Jurkat, Clone E6-1 (cell line): Measurements from ENCODE around the gene FAM124B. TPM values are rescaled to one million over a fixed set of nuclear protein-coding genes. Genes with fewer than 3 reads are reported as not detected.

ENCODE experiments used
- DNase-seq: peaks from one replicate; pipeline ENCODE4 v3.0.0-alpha.2; 2011; ENCODE audit warnings: low read depth, low spot score
- H3K4me3 ChIP-seq: 2 replicates; pipeline ENCODE4 v1.5.1; 2011; ENCODE audit warnings: mild to moderate bottlenecking, low read length, control low read depth, moderate library complexity
- polyA plus RNA-seq: library from polyadenylated mRNA; unstranded; fragments of >200 nt; gene quantifications from one replicate; pipeline ENCODE4 v1.2.1, GENCODE V29; 2012; ENCODE audit warnings: missing spikeins; ENCODE audit not compliant: insufficient read length, insufficient read depth

Gene FAM124B, protein sequence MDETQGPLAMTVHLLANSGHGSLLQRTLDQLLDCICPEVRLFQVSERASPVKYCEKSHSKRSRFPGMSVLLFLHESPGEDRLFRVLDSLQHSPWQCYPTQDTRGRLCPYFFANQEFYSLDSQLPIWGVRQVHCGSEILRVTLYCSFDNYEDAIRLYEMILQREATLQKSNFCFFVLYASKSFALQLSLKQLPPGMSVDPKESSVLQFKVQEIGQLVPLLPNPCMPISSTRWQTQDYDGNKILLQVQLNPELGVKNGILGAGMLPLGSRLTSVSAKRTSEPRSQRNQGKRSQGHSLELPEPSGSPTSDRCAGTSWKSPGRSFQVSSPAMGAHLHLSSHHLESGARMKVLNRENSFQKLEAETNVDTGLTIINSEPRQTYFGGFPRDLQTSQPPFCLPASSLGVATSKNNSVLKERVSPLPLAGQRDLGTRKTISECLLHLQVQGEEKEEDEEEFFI
- not detected for polyA plus RNA-seq

DNA sequence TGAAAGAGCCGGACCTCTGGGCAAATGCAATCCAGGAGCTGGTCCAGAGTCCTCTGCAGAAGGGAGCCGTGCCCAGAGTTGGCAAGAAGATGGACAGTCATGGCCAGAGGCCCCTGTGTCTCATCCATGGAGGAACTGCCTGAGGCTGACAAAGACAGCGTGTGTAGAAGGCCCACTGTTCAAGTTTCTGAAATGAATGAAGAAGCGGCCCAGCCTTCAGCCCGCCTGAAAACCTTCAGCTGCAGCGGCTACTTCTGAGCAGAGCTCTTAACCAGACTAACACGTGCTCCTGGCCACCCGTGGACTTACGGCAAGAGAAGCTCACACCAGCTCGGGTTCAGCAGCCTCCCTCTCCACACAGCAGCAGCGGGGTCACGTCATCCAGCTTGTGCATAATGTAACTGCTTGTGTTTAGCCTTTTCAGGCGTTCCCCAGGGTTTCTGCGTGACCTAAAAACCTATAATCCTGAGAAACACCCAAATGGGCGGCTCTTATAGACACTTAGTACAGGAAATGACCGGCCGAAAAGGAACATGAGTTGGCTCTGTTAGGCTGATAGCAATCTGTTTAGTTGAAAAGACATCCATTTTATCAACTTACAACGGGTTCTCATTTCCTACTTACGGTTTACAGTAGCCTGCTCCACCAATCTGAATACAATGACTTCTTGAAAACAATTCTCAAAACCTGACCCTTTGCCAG, at the start of gene FAM124B:
Gene FAM124B, minus strand, starts transcription at position 467 of the 702 bp plus-strand sequence. Its CDS starts 339 bp downstream, at position 128.
- H3K4me3 ChIP-seq: no peak within 1 kb of the TSS
- DNase-seq: no peak

DNA sequence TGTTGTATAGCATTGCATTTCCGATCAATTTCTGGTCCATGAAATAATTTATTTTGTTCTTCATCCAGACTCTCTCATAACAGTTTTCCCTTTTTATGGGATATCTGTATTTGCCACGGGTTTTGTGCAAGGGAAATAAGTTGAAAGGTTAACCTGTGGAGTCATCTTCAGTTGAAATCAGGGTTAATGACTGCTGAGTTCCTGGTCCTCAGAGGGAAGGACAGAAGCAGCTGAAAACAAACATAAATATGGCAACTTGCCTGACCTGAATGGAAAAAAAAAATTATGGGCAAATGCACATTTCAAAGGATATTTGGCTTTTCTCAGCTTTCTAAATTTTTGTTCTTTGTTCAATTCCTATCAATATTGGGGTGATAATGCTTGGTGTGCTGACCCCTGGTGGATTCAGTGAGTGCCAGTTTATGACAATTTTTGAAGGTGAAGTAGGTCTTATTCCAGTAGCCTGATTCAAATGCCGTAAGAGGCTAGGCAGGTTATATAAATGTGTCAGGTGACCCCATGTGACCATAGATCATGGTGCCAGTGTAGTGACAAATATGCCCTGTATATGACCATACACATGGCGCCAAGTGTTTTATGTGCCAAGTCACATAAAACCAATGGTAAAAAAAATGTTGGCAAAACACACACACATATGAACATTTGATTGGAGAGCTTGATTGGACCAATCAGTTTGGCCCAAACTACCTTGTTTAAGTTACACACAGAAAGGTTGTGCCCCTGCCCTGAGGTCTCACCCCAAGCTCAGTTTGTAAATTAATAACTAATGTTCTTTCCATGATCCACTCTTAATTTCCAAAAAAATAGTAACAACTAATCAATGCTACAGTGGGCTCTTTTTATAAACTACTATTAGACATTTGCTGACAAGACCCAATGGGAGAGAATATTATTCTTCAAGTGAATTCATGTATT, 47.6 kb upstream of the FAM124B start:
- peak; percentile 11 for DNase-seq
- H3K4me3 ChIP-seq: no peak overlapping the region

DNA sequence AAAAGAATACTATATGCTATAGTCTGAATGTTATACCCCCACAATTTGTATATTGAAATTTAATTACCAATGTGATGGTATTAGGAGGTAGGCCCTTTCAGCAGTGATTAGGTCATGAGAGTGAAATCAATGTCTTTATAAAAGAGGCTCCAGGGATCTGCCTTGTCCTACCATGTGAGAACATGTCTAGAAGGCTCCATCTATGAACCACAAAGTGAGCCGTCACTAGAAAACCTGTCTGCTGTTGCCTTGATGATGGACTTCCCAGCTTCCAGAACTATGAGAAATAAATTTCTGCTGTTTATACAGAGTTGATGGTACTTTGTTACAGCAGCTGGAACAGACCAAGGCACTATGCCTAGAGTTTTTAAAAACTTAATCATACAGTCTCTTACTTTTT, 46.3 kb upstream of the FAM124B start:
- no peak for DNase-seq
- H3K4me3 ChIP-seq: no peak overlapping the region

DNA sequence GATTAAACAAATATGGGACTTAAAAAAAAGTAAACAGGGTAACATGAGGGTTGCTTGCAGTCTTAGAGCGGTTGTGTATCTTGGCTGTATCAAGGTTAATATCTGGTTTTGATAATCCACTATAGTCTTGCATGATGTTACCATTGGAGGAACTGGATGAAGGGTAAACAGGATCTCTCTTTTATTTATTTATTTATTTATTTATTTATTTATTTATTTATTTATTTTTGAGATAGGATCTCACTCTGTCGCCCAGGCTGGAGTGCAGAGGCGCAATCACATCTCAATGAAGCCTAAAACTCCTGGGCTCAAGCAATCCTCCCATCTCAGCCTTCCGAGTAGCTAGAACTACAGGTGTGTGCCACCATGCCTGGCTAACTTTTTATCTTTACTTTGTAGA, 42.9 kb upstream of the FAM124B start:
- no peak overlapping the region for H3K4me3 ChIP-seq
- no peak for DNase-seq

DNA sequence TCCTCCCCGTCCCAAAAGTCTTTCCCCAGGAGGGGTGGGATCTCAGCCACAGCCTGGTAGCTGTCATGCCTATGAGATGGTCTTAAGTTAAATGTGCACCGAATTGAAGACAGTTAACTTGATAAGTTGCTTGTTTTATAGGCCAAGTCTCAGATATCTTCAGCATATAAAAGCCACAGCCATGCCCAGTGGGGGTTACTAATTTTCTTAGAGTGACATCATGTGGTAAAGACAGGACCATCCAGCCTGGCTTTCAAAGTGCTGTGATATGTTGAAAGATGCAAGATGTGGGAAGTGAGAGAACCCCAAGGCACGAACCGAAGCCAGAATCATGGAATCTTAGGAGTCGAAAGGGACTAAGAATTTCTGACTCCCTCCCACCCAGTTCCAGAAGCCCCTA, 42.1 kb upstream of the FAM124B start:
- H3K4me3 ChIP-seq: no peak overlapping the region
- no peak for DNase-seq

GRCh38 chr2:224442071-224442967, 40.4 kb upstream of the FAM124B start:
- no peak overlapping the region for H3K4me3 ChIP-seq
- DNase-seq: no peak

- H3K4me3 ChIP-seq: no peak overlapping the region
- no peak for DNase-seq
Measured at GRCh38 chr2:224440988-224441387, 39.1 kb upstream of the FAM124B start.

- H3K4me3 ChIP-seq: no peak overlapping the region
- no peak for DNase-seq
Measured at GRCh38 chr2:224438726-224439125, 36.8 kb upstream of the FAM124B start.

- no peak for DNase-seq
- H3K4me3 ChIP-seq: no peak overlapping the region
Measured at GRCh38 chr2:224436634-224437033, 34.7 kb upstream of the FAM124B start.

DNA sequence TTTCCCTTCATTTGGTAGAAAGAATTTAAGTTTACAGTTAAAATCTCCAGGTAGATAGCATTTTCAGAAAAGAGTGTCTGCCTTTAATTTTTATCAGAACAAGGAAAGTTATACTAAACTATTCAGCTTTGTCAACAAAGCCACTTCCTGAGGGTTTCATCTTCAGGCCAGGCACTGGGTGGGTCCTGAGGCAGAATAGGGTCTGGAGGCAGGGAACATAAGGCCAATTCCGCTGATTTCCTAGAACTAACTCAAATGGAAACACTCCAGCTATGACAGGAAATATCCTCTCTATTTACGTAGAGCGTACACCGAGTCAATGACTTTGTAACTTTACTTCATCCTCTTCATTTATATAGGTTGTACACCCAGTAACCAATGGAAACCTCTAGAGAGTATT, 32.7 kb upstream of the FAM124B start:
- H3K4me3 ChIP-seq: no peak overlapping the region
- DNase-seq: no peak

GRCh38 chr2:224433442-224433841, 31.5 kb upstream of the FAM124B start:
- no peak for DNase-seq
- no peak overlapping the region for H3K4me3 ChIP-seq

DNA sequence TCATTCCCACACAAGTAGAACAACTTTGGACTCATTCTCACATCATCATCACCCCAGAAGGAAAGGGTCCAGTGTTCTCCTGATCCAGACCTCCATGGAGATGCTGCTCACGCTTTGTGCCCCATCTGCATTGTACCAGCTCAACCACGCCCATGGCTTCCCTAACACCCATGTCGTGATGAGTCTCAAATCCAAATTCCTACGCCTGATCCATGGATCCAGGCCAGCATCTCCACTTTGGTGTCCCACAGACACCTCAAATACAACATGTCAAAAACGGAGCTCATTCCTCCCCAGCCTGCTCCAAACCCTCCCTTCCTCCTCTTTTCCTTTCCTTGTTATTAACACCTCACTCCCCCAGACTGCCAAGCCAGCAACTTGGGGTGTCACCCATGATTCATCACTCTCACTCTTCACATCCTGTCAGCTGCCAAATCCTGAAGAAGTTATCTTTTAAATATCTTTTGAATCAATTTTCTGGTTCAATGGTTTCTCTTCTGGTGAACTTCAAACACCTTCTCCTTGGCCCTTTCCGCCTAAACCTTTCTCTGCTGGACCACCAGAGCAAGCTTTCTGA, 30.2 kb upstream of the FAM124B start:
- DNase-seq: no peak
- no peak overlapping the region for H3K4me3 ChIP-seq

DNA sequence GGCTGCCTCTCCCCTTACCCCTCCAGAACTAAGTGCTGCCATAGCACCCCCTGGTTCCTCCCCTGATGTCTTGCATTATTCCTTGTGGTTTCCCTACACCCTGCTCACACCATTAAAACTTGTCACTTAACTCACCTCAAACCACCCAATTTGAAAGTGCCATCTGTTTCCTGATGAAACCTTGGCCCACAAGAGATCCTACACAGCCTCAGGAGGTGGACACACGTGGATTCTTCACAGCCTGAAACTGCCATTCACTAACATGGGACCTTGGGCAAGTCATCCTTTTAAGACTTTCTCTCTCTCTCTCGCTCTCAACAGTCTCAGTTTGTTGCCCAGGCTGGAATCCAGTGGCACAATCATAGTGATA, 27.5 kb upstream of the FAM124B start:
- no peak overlapping the region for H3K4me3 ChIP-seq
- DNase-seq: peak; percentile 58

DNA sequence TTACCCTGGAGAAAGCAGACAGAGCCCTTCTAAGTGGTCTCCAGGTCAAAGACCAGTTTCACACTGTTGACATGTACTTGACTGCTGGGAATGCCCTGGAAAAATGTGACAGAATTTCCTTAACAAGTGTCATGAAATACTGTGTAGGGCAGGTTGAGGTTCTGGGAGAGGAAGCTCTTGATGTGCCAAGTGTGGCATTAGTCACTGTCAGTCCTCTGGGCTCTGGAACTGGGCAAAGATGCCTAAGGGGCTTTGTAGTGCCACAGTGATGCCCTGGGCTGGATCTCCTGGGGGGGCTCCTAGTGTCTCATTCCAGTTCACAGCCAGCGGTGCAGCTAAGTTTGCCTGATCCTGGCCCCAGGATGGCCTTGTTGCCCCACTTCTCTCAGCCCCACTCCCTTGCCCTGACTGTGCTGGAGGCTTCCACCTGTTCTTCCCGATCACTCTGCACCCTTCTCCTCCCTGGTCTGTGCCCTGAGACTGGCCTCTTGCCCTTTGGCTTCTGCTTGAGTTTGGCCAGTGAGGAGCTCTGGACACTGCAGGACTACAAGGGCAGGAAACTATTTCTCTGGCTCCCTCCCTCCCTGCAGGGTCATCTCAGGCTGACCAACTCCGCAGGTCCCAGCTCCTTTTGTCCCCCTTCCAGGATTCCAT, 27.0 kb upstream of the FAM124B start:
- DNase-seq: no peak
- no peak overlapping the region for H3K4me3 ChIP-seq

- DNase-seq: no peak
- H3K4me3 ChIP-seq: no peak overlapping the region
Measured at GRCh38 chr2:224427471-224427870, 25.6 kb upstream of the FAM124B start.

DNA sequence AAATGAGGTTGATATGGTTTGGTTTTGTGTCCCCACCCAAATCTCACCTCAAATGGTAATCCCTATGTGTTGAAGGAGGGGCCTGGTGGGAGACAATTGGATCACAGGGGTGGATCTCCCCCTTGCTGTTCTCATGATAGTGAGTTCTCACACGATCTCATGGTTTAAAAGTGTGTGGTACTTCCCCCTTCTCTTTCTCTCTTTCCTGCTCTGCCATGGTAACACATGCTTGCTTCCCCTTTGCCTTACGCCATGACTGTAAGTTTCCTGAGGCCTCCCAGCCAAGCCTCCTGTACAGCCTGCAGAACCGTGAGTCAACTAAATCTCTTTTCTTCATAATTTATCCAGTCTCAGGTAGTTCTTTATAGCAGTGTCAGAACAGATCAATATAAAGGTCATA, 24.7 kb upstream of the FAM124B start:
- DNase-seq: no peak
- H3K4me3 ChIP-seq: no peak overlapping the region

DNA sequence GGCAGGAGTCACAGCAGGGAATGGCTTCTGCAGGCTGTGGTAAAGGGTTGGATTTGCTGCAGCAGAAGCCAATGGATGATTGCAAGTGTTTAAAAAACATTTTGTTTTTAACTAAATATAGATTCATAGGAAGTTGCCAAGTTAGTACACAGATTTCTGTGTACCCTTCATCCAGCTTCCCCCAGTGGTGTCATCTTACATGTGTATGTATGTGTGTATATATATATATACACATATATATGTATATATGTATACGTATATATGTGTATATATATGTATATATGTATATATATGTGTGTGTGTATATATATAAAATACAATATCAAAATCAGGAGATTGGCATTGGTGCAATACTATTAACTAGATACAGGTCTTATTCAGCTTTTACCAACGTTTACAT, 19.2 kb upstream of the FAM124B start:
- DNase-seq: no peak
- no peak overlapping the region for H3K4me3 ChIP-seq

DNA sequence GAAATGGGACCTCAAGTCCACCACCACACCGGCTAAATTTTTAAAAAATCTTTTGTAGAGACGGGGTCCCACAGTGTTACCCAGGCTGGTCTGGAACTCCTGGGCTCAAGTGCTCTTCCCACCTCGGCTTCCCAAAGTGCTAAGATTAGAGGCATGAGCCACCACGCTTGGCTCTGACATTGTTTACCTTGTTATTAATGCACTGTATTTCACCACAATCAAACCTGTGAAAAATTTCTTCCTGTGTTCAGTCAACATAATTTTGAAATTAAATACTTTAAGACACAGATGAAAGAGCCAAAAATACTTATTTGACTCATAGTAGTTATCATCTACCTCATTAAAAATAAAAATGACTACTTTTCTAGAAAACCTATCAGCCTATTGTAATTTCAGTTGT, 16.0 kb upstream of the FAM124B start:
- DNase-seq: no peak
- no peak overlapping the region for H3K4me3 ChIP-seq
